ENCODE measurements around the gene SMIM23.

SMIM23 gene

DNA sequence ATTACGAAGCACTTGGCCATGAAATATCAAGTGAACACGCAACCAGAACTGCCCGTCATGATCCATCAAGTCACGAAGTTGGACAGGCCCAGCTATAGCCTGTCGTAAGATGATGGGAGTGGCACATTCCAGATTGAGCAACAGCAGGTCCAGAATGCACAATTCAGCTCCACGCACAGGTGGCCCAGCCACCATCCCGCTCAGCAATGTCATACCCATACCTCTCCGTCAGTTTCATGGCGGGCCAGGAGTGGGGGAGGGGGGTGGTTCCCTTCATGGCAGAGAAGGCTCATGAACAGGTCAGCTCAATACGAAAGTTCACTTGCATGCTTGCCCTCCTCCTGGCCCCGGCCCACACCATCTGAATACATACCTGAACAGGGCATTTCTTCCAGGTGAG is 34.9 kb downstream of the SMIM23 start:
- DNase-seq (ENCODE audit: low read depth): no peak

DNA sequence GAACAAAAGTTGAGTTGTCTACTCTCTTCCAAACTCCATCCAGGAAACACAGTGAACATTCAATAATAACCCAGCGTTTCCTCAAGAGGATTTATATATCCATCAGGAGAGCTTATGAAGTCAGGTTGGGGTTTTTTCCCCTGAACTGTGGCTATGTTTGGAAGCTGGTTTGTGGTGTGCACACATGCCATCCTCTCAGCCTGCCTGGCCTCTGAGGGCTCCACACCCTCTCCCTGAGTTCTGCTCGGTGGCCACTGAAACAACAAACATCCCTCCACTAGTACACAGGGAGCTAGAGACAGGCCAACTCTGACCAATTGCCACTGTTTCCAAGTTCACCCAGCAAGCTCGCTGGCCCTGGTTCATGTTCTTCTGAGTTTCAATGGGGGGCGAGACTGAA is 35.7 kb downstream of the SMIM23 start:
- no peak for DNase-seq (ENCODE audit: low read depth)

DNA sequence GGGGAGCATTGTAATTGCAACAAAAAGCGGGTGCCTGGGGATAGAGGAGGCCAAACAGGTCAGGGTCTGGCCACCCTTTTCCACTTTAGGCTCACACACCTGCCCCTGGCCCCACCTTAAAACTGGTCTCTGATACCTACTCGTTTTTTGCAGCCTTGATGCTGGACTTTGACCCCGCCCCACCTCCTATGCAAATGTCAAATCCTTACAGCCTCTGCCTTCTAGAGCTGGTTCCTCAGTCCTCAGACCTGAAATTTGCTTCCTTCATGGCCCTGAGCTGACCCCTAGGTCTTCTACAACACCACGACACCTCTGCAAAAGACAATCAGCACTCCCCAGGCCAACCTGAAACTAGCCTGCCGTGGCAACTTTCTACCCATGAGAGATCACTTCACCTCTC is 37.7 kb downstream of the SMIM23 start:
- no peak for DNase-seq (ENCODE audit: low read depth)

DNA sequence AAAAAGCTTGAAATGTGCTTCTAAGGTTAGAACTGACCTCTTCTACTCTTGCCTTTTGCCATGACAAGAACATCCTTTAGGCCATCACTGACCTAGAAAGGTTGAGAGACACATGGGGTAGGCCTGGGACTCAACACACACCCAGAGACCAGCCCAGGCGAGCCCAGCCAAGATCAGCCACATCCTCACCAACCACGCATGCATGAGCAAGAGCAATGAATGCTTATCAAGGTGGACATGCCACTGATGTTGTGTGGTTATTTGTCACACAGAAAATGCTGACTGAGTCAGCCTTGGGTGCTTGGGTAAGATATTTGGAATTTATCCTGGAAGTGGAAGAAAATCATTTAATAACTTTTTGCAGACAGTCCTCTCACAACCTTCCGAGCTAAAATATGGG is 39.4 kb downstream of the SMIM23 start:
- no peak for DNase-seq (ENCODE audit: low read depth)

DNA sequence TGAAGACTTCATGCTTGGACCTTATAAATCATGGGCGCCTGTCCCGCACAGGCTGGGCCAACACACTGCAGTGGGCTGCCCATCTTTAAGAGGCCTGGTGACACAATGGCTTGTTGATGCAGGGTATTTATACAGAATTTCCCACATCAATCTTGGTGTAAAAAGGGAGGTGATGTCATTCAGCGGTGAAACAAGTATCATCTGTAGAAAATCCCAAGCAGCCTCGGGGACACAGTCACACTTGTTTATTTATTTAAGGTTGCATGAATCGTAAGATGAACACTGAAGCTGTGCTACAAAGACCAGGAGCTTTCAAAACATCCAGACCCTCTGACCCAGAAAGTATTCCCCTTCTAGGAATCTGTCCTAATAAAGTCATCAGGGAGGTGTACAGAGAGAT is 40.5 kb downstream of the SMIM23 start:
- DNase-seq (ENCODE audit: low read depth): no peak

DNA sequence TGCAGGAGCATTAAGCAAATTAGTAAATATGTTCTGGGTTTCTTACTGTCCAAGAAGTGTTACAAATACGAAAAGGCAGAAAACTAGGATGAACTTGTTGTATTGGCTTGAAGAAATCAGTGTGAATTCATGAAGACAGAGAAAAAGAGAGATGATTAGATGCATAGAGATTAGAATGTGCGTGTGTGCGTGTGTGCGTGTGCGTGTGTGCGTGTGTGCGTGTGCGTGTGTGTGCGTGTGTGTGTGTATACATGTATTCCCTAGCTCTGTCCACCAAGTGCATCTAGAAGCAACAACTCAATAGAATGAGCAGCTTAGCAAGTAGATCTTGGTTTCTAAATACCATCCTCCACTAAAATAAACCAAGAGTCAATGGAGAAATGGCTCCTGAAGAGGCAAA is 41.5 kb downstream of the SMIM23 start:
- no peak for DNase-seq (ENCODE audit: low read depth)

DNA sequence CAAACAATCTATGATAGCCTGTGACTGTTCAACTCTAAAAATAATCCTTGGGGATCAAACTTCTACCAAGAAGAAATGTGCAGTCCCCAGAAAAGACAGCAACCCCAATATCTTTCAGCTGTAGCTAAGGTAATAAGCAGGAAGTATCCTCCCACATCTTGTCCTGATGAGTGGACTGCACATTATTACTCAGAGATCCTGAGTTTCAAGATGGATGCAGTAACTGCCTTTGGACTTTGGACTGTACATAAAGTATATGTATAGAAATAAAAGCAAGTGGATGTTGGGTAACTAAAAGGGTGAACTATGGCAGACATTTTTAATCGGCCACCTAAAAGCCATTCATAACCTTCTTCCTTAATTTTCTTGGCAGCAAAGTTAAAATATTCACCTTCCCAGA is 45.1 kb downstream of the SMIM23 start:
- no peak for DNase-seq (ENCODE audit: low read depth)

DNA sequence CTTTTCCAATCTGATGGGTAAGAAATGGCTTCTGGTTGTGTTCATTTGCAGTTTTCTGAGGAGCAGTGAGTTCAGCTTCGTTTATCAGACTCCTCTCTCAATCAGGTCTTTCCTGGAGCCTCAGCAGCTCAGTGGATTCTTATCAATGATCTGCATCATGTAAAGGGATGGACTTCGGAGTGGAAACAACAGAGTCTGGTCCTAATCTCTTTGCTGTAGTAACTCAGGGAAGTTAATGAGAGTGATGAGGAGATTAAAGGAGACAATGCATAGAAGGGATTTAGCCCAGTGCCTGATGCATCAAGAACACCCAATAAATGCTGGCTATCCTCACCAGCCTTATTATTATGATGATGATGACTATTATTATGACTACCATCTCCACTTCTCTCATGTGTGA is 47.2 kb downstream of the SMIM23 start:
- DNase-seq (ENCODE audit: low read depth): no peak

DNA sequence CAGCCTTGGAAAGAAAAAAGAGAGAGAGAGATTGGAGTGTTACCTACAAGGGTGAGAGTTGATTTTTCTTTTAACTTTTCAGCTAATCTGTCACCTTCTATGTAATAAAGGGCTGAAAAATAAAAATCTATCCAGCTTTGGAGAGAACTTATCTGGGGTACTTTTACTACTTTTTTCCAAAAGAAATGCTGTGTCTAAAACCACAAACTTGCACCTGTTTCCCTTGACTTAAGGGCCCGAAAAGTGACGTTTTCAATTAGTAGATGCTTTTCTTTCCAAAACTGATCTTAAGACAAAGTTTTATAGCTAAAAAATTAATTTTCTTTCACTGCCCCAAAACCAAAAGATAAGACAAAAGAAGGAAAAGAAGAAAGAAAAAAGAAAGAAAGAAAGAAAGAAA is 48.8 kb downstream of the SMIM23 start:
- no peak for DNase-seq (ENCODE audit: low read depth)

DNA sequence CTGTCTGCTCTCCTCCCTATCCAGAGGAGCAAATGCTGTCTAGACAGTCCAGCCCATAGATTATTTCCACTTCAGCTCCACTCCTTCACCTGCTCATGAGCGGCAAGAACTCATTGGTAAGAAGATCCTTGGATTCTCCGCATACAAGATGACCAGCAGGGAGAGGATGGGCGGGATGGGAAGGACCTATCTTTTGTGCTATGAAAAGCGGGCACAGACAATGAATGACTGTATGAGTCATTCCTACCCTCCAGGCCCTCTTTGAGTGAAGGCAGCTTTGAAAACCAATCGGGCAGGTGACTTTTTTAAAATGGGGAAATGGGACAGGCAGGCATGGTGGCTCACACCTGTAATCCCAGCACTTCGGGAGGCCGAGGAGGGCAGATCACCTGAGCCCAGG is 49.4 kb downstream of the SMIM23 start:
- no peak for DNase-seq (ENCODE audit: low read depth)

DNA sequence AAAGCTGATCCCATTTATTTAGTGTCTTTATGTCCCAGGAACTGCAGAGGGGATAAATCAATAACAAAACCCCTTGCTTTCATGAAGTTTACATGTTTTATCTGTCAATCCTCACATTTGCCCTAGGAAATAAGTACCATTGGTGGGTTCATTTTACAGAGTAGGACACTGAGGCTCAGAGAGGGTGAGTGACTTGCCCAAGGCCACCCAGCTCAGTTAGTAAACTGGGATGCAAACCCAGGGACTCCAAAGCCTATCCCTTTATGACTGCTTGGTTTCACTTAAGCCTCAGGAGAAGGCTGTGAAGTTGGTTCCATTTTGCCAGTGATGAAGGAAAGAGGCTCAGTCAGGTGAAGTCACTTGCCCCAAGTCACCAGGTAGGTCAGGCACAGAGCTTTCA is 51.9 kb downstream of the SMIM23 start:
- DNase-seq (ENCODE audit: low read depth): no peak

DNA sequence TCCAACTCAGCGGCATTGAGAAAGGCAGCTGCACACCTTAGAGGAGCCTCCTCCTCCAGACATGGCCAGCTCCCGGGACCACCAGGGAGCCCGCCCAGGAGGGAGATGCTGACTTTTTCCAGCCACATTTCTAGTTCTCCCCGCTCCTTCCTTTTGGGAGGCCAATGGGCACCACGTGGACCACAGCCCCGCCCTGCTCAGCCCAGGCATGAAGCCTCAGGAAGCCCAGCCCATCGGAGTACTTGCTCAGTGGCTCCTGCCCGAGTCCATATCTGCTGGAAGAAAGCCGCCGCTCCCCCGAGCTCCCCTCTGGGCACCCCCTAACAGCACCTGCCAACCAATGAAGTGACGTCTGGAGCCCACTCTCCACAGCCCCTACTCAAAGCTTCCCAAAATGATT is 52.4 kb downstream of the SMIM23 start:
- no peak for DNase-seq (ENCODE audit: low read depth)

DNA sequence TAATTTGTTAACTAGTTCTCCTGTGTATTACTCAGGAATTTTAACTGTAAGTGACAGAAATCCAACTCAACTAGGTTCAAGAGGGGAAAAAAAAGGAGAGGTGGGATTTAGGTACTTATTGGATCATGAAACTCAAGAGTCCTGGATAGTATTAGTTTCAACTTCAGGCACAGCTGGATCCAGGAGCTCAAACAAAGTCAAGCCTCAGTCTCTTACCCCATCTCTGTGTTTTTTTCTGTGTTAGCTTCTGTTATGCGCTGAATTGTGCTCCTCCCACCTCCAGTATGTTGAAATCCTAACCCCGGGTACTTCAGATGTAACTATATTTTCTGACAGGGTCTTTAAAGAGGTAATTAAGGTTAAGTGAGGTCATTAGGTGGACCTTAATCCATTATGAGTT is 53.5 kb downstream of the SMIM23 start:
- DNase-seq (ENCODE audit: low read depth): no peak

DNA sequence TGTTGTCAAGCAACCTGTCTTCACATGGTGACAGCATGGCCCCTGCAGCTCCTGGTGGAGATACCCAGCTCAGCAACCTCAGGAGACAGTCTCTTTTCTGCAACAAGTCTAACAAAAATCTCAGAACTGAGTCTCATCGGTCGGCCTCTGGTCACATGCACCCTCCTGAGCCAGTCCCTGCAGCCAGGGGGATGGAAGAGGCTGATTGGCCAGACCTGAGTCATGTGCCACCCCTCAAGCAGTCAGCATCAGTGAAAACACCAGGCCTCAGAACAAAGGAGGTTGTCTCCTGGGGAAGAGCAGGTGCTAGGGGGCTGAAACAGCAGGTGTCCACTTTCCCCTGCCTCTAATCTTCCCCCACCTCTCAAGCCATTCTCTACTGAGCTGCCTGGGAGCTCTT is 54.4 kb downstream of the SMIM23 start:
- DNase-seq (ENCODE audit: low read depth): no peak
